NCI-H2029 treated with DMSO at 0.1 percent for 48 hours (cell line): ENCODE results near the gene UGT1A7.

Source experiments
- DNase-seq: peaks from one replicate; lab custom pipeline; 2025; lab: John Stamatoyannopoulos, UW

Gene UGT1A7

DNA sequence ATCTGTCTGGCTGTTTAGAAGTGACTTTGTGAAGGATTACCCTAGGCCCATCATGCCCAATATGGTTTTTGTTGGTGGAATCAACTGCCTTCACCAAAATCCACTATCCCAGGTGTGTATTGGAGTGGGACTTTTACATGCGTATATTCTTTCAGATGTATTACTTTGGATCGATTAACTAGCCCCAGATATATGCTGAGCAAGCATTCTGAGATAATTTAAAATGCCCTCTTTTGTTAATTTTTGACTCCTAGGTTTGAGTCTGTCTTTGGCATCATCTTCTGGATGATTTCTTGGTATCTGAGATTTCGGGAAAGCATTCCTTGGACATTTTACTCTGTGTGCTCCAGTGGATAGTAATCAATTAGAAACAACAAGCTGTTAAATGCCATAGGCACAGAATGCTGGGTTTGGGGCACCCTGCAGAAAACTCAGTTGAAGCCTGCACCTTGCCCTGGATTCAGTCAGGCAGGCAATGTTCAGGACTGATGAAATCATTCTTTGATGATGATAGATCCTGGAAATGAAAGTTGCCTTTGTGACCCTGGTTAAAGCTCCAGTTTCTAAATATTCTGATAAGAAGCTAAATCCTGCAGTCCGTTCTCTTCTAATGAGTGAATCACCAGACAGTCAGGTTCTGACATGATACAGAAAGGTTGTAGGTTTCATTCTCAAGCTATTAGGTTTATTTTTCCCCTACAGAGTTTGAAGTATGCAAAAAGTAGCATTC lies 79.5 kb downstream of the UGT1A7 start:
- no peak for DNase-seq

DNA sequence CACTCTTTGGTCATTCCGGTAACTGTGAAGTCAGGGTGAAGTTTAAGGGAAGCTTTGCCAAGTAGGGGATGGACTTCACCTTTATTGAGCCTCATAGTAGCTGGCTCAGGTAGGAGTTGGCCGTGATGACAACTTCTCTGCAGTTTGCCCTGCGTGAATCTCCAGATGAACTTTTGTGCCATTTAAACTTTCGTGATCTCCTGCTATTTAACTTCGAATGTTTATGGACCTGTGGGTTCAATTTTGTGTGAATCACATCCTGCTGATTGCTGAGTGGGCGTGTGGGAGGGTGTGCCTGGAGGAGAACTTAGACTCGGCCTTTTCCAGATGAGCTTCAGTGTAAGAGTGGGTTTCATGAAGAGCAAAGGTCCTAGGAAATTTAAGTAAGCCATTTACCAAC lies 82.6 kb downstream of the UGT1A7 start:
- no peak for DNase-seq

DNA sequence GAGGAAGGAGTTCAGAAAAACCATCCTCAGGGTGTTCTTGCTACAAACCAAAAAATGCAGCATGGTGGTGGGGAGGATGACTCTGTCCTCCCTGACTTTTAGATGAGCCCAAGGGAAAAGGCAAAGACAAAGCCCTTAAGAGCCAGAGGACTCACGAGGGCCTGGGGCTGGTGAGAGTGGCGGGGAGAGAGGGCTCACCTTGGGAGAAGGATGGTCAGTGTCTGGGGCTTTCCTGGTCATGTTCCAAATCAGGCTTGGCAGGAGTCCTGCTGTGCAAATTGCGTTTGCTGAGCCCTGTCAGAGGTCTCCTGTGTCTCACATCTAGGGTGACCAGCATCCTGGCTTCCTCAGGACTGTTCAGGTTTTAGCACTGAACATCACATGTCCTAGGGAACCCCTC lies 83.1 kb downstream of the UGT1A7 start:
- no peak for DNase-seq

DNA sequence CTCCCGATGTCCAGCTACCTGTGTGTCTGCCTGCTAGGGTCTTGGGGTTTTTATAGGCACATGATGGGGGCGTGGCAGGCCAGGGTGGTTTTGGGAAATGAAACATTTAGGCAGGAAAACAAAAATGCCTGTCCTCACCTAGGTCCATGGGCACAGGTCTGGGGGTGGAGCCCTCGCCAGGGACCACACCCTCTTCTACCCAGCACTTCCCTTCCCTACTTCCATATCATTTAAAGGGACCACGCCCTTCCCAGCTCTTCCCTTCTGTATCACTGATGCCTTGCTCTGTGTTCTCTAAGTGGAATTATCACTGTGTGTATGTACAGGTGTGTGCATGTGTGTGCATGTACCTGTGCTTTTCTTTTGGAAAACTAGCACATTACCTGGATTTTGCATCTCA lies 84.7 kb downstream of the UGT1A7 start:
- no peak for DNase-seq

DNA sequence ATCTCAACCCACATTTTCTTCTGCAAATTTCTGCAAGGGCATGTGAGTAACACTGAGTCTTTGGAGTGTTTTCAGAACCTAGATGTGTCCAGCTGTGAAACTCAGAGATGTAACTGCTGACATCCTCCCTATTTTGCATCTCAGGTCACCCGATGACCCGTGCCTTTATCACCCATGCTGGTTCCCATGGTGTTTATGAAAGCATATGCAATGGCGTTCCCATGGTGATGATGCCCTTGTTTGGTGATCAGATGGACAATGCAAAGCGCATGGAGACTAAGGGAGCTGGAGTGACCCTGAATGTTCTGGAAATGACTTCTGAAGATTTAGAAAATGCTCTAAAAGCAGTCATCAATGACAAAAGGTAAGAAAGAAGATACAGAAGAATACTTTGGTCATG lies 86.4 kb downstream of the UGT1A7 start:
- no peak for DNase-seq

DNA sequence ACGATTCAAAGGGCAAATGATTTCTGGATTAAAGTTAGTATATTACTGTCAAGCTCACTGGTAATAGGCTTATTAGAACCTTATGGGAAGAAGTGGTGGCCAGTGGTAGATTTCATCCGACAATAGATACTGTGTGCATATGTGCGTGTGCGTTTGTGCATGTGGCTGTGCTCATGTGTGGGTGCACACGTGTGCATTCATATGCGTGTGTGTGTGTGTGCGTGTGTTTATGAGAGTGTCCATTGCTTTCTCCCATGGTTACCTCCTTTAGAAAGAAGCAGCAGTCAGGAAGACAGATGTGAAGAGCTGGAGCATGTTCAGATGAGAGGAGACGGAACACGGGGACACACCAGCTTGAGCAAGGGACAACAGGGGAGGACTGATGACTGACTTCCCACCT lies 87.6 kb downstream of the UGT1A7 start:
- DNase-seq, result no peak

DNA sequence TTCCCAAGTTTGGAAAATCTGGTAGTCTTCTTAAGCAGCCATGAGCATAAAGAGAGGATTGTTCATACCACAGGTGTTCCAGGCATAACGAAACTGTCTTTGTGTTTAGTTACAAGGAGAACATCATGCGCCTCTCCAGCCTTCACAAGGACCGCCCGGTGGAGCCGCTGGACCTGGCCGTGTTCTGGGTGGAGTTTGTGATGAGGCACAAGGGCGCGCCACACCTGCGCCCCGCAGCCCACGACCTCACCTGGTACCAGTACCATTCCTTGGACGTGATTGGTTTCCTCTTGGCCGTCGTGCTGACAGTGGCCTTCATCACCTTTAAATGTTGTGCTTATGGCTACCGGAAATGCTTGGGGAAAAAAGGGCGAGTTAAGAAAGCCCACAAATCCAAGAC lies 90.5 kb downstream of the UGT1A7 start:
- no peak for DNase-seq

DNA sequence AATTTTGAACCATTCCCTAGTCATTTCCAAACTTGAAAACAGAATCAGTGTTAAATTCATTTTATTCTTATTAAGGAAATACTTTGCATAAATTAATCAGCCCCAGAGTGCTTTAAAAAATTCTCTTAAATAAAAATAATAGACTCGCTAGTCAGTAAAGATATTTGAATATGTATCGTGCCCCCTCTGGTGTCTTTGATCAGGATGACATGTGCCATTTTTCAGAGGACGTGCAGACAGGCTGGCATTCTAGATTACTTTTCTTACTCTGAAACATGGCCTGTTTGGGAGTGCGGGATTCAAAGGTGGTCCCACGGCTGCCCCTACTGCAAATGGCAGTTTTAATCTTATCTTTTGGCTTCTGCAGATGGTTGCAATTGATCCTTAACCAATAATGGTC lies 90.9 kb downstream of the UGT1A7 start:
- DNase-seq, result no peak

DNA sequence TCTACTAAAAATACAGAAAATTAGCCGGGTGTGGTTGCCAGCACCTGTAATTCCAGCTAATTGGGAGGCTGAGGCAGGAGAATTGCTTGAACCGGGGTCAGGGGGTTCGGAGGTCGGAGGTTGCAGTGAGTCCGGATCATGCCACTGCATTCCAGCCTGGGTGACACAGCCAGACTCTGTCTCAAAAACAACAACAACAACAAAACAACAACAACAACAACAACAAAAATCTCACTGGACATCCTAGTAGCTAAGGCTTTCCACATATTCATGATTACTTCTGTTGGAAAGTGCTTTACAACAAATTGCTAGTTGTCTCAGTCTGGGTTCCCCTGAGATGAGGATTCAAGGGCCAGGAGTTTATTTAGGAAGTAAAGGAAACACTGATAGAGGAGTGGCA lies 92.2 kb downstream of the UGT1A7 start:
- DNase-seq, result no peak

DNA sequence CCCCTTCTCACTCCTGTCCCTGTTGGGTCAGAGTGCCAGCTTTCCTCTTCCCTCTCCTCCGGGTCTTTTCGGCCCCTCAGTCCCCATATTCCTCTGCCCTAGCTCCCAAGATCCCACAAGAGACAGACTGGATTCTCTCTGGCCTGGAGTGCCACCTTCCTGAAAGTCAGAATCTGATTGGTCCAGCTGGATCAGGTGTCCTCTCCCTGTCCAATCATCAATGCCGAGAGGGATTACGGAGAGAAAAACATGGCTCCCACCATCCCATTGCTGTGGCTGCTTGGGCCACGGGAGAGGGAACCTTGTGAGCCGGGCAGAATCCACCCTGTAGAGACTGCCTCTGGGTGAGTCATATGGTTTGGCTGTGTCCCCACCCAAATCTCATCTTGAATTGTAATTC lies 93.7 kb downstream of the UGT1A7 start:
- DNase-seq, result no peak

DNA sequence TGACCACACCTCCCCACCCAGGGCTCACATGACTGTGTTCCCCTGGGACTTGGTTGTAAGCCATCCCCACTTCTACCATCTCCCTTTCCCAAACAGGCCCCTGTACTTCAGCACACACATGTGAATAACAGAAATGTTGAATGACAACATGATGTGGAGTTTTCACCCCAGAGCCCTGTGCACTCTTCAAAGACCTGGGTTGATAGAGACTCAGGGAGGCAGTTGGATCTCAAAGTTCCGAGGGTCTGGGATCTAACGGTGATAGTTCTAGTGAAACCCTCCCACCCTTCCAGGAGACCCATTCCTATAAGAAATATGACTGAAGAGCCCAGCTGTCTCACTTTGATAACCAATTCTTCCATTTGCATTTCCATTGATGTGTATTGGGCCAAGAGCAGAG lies 96.3 kb downstream of the UGT1A7 start, which contains the start of gene MROH2A:
TSS of gene MROH2A (plus strand) at position 301 of the 400 bp plus-strand sequence. CDS start 1,029 bp downstream, outside the sequence.
- DNase-seq, result no peak

DNA sequence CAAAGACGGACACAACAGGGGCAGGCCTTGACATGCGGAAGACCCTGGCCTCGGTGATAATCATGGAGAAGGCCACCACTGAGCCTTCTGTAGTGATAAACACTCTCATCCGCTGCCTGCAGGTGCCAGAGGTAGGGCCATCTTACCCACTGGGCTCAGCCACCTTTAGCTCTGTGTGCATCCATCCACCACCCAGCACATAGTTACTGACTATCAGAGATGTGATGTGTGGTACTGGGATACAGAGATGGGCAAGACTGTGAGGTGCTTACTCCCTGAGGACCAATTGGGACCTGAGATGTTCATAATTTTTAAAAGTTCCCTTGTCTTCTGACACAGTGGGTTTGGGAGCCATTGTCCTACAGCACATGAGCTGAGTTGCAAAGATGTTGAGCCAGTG lies 98.0 kb downstream of the UGT1A7 start:
- no peak for DNase-seq

DNA sequence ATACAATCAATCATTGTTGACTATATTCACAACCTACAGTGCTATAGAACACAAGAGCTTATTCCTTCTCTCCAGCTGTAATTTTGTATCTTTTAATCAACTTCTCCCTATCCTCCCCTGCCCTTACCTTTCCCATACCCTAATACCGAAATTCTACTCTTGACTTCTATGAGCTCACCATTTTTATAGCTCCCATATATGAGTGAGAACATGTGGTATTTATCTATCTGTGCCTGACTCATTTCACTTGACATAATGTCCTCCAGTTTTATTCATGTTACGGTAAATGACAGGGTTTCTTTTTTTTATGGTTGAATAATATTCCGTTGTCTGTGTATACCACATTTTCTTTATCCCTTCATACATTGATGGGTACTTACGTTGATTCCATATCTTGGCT lies 99.1 kb downstream of the UGT1A7 start:
- no peak for DNase-seq

DNA sequence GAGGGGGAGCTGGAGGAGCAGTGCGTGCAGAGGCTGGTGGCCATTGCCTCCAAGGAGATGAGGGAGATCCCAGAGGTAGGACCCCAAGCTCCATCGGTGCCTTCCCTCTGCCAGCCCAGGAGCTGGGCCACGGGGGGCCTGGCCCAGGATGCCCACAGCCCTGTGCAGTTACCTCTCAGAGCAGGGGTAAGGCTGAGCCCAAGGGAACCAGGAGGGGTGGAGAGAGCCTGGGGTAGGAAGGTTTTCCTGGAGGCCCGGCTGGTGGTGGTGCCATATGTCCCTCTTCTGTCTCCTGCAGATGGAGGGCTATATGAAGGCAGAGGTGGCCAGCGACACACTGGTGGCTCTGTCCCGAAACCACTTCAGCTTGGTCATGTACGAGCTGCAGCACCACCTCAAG lies 107.9 kb downstream of the UGT1A7 start:
- DNase-seq, result no peak

DNA sequence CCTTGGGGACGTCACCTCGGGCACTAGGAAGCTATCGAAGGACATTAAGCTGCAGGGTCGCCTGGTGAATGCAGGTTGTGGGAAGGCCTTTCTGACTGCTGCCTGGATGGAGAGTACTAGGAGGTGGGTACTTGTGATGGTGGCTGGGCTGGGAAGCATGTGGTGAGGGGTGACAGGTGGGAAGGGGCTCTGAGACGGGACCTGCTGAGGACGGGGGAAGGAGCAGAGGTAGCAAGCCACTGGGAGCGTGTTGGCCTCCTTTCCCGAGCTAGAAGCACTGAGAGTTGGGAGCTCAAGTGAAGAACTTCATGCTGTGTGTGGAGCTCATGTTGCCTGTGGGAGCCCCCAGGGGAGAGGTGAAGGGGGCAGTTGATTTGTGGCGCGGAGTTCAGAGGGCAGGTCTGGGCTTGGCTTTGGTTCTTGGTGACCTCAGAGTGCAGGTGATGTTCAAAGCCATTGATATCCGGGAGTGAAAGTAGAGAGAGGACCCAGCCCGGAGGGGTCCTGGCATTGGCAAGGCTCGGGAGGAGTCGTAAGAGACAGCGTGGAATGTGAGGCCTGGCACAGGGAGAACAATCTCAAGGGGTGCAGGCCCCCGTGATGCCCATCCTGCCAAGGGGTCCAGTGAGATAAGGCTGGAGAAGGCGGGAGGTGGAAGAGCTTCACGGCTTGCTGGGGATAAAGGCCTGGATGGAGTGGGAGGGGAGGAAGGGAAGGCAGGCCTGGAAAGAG lies 109.6 kb downstream of the UGT1A7 start:
- DNase-seq, result no peak

DNA sequence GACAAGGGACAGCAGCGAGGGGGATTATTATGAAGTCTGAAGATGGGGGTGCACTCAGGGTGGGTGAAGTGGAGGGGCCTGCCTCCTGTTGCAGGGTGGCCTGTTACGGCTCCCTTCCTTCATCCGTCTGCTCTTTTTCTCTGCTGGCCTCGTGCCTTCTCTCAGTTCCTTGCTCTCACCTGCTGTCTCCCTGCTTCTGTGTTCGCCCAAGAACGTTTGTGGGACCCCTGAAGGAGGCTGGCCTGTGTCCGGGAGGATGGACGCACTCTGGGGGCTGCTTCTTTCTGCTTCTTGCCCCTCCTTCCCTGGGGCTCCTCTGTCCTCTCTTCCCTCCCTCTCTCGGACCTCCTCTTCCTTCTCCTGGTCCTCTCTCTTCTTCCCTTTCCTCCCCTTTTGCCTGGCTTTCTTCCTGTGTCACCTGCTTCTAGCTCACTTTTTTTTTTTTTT lies 110.2 kb downstream of the UGT1A7 start:
- no peak for DNase-seq

DNA sequence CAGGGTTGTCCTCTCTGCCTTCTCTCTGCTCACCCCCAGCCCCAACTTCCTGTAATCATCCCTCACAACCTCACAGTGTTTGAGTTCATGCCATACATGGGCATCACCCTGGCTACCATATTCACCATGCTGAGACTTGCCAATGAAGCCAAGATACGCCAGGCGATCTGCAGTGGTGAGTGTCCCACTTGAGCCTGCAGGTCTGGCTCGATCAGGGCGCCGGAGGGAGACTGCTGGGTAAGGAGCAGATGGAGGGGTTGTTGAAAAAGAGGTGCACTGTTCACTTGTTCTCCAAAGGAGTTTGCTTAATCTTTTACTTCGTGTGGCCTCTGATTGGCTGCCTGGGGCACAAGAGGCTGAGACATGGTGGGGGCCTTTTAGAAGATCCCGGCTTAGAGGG lies 111.0 kb downstream of the UGT1A7 start:
- DNase-seq, result no peak

DNA sequence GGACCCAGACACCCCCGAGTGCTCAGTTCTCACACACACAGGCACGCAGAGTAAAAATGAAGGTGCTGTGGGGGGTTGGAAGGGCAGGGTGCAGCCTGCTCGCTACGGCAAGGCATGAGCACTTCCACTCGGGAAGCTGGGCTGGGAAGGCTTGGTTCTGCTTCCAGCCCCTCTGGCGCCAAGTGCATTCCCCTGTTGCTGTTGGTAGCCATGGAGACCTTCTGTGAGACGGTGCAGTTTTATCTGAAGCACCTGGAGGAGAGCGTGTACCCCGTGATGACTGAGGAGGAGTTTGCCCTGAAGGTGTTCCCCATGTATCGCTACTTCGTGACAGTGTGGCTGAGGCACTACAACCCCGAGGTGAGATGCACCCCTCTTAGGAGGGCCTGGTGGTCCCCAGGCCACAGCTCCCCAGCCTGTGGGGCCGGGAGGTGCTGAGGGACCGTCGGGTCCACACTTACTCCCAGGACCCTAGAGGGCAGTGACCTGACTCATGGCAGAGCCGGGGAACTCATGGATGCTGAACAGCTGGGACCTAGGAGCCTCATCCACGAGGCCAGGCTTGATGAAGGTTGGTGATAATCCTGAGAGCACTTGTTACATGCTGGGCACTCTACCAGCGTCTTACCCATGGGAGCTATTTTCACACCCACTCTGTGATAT lies 111.9 kb downstream of the UGT1A7 start:
- no peak for DNase-seq

DNA sequence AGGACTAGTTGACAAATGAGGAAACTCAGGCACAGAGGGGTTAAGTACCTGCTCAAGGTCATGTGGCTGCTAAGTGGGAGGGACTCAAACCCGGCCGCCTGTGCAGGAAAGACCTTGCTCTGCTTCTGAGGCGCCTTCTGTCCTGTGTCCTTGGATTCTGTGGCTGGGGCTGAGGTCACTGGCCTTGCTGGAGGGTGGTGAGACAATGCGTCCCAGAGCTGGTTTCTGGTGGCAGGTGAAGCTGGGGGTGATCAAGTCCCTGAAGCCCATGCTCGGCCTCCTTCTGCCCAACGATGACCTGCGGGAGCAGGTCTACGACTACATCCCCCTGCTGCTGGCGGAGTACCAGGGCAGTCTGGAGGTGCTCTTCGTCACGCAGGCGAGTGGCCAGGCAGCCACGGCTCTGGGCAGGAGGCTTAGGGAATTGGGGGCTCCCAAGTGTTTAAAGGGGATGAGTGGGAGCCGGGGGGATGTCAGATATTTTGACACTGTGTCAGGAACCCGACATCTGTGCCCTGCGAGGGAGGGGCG lies 112.5 kb downstream of the UGT1A7 start:
- no peak for DNase-seq

DNA sequence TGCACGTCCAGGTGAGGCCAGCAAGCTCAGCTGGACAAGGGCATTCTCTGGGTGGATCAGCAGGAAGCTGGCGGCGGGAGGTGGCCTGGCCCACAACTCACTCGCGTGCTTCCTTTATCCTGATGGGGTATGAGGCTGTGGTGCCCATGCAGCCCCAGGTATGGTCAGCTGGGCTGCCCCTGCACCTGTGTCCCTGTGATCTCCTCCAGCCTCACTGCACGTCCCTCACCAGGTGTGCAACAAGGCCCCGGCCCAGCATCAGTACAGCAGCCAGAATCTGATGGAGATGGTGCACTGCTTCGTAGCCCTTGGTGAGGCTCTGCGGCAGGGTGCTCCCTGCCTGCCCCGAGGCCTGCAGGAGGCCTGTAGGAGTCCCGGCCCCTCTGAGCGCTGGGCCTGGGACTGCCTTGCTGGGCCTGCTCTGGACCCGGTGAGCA lies 114.1 kb downstream of the UGT1A7 start:
- DNase-seq, result no peak

DNA sequence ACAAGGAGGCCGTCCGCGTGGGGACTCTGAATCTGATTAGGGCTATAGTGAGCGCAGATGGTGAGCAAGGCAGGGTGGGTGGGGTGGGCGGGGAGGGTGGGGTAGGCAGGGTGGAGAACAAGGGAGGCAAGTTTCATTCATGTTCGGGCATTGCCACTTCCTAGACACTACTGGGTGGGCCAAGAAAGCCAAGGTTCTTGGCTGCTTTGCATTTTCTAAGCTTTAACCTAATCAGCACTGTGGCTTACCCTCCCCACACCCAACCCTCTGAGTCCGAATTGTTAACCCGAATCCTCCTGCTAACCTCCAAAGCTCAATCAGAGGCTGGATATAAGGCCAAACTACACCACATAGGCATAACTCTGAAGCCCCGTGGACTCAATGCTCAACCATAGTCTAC lies 114.6 kb downstream of the UGT1A7 start:
- DNase-seq, result no peak

DNA sequence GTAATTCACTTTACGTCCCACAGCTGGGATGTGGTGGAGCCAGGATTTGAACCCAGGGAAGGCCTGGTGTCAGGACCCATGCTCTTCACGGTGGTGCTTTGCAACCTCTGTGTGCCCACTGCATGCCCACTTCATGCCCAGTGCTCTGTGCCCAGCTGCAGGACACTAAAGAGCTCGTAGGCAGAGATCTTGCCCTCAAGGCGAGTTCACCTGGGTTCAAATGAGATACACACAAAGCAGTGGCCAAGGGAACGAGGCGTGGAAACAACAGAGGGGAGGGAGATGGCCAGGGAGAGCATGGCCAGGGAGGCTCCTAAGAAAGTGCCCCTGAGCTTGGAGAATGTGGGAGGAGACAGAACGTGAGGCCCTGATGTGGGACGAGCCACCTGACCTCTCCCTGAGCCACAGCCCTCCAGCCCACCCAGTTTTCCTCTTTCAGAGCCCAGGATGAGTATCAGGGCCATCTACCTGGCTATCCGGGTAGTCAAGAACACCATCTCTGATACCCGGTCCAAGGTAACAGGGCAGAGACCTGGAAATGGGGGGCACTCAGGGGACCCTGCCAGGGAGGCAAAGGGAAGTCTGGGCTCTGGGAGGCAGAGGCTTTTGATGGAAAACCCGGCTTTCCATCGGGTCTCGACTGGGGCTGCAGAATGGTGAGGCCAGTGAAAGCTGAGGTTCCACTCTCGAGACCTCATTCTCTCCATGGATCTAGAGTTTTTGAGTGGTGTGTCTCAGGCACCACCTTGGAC lies 116.8 kb downstream of the UGT1A7 start:
- no peak for DNase-seq
